ENCODE measurements around the gene FOXJ1.

- TF ChIP-seq CTCF (conservative IDR thresholded peaks at IDR 0.05 in 1 of 2, IDR thresholded peaks at IDR 0.05 in 1 of 2; ENCODE audit: extremely low read depth in 1 of 2, insufficient read depth in 1 of 2, low read depth in 1 of 2, low read length in 2 of 2) (no peak), EZH2 (IDR thresholded peaks at IDR 0.05; ENCODE audit: borderline replicate concordance, low read length) (no peak)
Measured at GRCh38 chr17:76088041-76088867, 52.8 kb downstream of the FOXJ1 start.

Data from mammary epithelial cell (primary cell).